HepG2 (cell line): ENCODE data around the gene CMIP. TPM values are rescaled to one million over a fixed set of nuclear protein-coding genes. Genes with fewer than 3 reads are reported as not detected.

ENCODE experiments used
- ATF1 ChIP-seq: IDR thresholded peaks from 2 replicates; pipeline ENCODE4 v1.6.1; 2016; ENCODE audit warnings: mild to moderate bottlenecking, control low read depth
- BRF2 ChIP-seq: sonication (generic); formaldehyde crosslinking; IDR thresholded peaks from 2 replicates; pipeline ENCODE4 v1.8.1; 2022; ENCODE audit warnings: mild to moderate bottlenecking, missing genetic modification reagents
- FOXC1 ChIP-seq: sonication (generic); formaldehyde crosslinking; IDR thresholded peaks from 2 replicates; pipeline ENCODE4 v1.8.0; 2022; ENCODE audit warnings: mild to moderate bottlenecking, missing genetic modification reagents, borderline replicate concordance
- GATAD1 ChIP-seq: IDR thresholded peaks from 2 replicates; pipeline ENCODE4 v1.6.1; 2016; ENCODE audit warnings: missing genetic modification reagents, missing compliant biosample characterization
- GLI4 ChIP-seq: sonication (generic); formaldehyde crosslinking; IDR thresholded peaks from 2 replicates; pipeline ENCODE4 v1.5.1; 2020; ENCODE audit warnings: missing genetic modification reagents, mild to moderate bottlenecking, moderate library complexity, borderline replicate concordance
- HMG20A ChIP-seq: IDR thresholded peaks from 2 replicates; pipeline ENCODE4 v1.6.1; 2016; ENCODE audit warnings: borderline replicate concordance
- MBD4 ChIP-seq: IDR thresholded peaks from 2 replicates; pipeline ENCODE4 v1.6.1; 2012; ENCODE audit warnings: low read length, inconsistent platforms, borderline replicate concordance
- MEIS2 ChIP-seq: sonication (generic); formaldehyde crosslinking; IDR thresholded peaks from 2 replicates; pipeline ENCODE4 v1.9.0; 2021; ENCODE audit warnings: mild to moderate bottlenecking, missing genetic modification reagents
- MIER2 ChIP-seq: IDR thresholded peaks from 2 replicates; pipeline ENCODE4 v1.6.1; 2016; ENCODE audit warnings: missing biosample characterization, missing genetic modification reagents
- PTBP1 ChIP-seq: fragments of 200-400 bp; formaldehyde crosslinking; IDR thresholded peaks from 2 replicates; pipeline ENCODE4 v1.6.1; 2018; ENCODE audit warnings: low read length, low read depth; ENCODE audit not compliant: poor library complexity, severe bottlenecking
- RARG ChIP-seq: sonication (generic); formaldehyde crosslinking; IDR thresholded peaks from 2 replicates; pipeline ENCODE4 v1.4.0; 2020; ENCODE audit warnings: low read depth, mild to moderate bottlenecking, missing genetic modification reagents
- RNF2 ChIP-seq: fragments of 450-650 bp; conservative IDR thresholded peaks from 2 replicates; pipeline ENCODE4 v1.6.1; 2016; ENCODE audit warnings: low read depth
- SIN3B ChIP-seq: fragments of 150-350 bp; IDR thresholded peaks from 2 replicates; pipeline ENCODE4 v1.6.1; 2014; ENCODE audit warnings: low read length
- TEAD2 ChIP-seq: sonication (generic); formaldehyde crosslinking; IDR thresholded peaks from 2 replicates; pipeline ENCODE4 v1.9.0; 2021; ENCODE audit warnings: missing genetic modification reagents
- TOPORS ChIP-seq: sonication (generic); formaldehyde crosslinking; IDR thresholded peaks from 2 replicates; pipeline ENCODE4 v1.8.0; 2023; ENCODE audit warnings: mild to moderate bottlenecking, missing genetic modification reagents
- ZFY ChIP-seq: sonication (generic); formaldehyde crosslinking; IDR thresholded peaks from 2 replicates; pipeline ENCODE4 v1.4.0; 2020; ENCODE audit warnings: missing genetic modification reagents
- ZNF235 ChIP-seq: sonication (generic); formaldehyde crosslinking; IDR thresholded peaks from 2 replicates; pipeline ENCODE4 v1.8.1; 2023; ENCODE audit warnings: mild to moderate bottlenecking, missing genetic modification reagents, borderline replicate concordance
- ZNF441 ChIP-seq: sonication (generic); formaldehyde crosslinking; IDR thresholded peaks from 2 replicates; pipeline ENCODE4 v1.7.0; 2021; ENCODE audit warnings: missing genetic modification reagents, borderline replicate concordance
- ZNF616 ChIP-seq: sonication (generic); formaldehyde crosslinking; IDR thresholded peaks from 2 replicates; pipeline ENCODE4 v1.5.0; 2020; ENCODE audit warnings: low read depth, mild to moderate bottlenecking, missing genetic modification reagents
- ZNF737 ChIP-seq: sonication (generic); formaldehyde crosslinking; IDR thresholded peaks from 2 replicates; pipeline ENCODE4 v1.5.0; 2020; ENCODE audit warnings: missing genetic modification reagents, mild to moderate bottlenecking, borderline replicate concordance
- ZSCAN22 ChIP-seq: sonication (generic); formaldehyde crosslinking; IDR thresholded peaks from 2 replicates; pipeline ENCODE4 v1.4.0; 2020; ENCODE audit warnings: mild to moderate bottlenecking, missing genetic modification reagents
- polyA plus RNA-seq, 8 experiments: library from polyadenylated mRNA; depleted of rRNA in 3 of 8; stranded (reverse) in 7 of 8; unstranded in 1 of 8; fragments of >200 nt; fragmentation: Illumina TruSeq in 4 of 8; extraction: Trizol in 4 of 8; gene quantifications; 2 replicates each; pipeline versions ENCODE4 v1.2.1 to v1.2.3, GENCODE V29; 2011 to 2016; ENCODE audit warnings: low read depth in 4 of 8, missing spikeins in 1 of 8, mixed read lengths in 1 of 8; ENCODE audit not compliant: insufficient read depth in 1 of 8
- total RNA-seq, 5 experiments: library from RNA; depleted of rRNA; stranded (reverse); fragments of >200 nt; fragmentation: Illumina TruSeq; extraction: Trizol; gene quantifications; 2 replicates each; pipeline ENCODE4 v1.2.3, GENCODE V29; 2016; ENCODE audit warnings: low read depth in 1 of 5
- TF ChIP-seq, protein P1 (sequence below): sonication (generic); formaldehyde crosslinking; IDR thresholded peaks from 2 replicates; pipeline ENCODE4 v1.4.0; 2020; ENCODE audit warnings: missing genetic modification reagents, mild to moderate bottlenecking, borderline replicate concordance
- TF ChIP-seq, protein P2 (sequence below): sonication (generic); formaldehyde crosslinking; IDR thresholded peaks from 2 replicates; pipeline ENCODE4 v1.5.1; 2020; ENCODE audit warnings: mild to moderate bottlenecking, missing genetic modification reagents, borderline replicate concordance
- TF ChIP-seq, protein P3 (sequence below): sonication (generic); formaldehyde crosslinking; IDR thresholded peaks from 2 replicates; pipeline ENCODE4 v1.8.1; 2023; ENCODE audit warnings: missing genetic modification reagents, mild to moderate bottlenecking, borderline replicate concordance

The CMIP gene
- total and polyA plus RNA-seq, 2 of the 13 experiments (the other 11 are each of a cell fraction or from before 2014, with no cell fraction given) = 10.9 to 18.1 TPM

- TF ChIP-seq, protein P1, sequence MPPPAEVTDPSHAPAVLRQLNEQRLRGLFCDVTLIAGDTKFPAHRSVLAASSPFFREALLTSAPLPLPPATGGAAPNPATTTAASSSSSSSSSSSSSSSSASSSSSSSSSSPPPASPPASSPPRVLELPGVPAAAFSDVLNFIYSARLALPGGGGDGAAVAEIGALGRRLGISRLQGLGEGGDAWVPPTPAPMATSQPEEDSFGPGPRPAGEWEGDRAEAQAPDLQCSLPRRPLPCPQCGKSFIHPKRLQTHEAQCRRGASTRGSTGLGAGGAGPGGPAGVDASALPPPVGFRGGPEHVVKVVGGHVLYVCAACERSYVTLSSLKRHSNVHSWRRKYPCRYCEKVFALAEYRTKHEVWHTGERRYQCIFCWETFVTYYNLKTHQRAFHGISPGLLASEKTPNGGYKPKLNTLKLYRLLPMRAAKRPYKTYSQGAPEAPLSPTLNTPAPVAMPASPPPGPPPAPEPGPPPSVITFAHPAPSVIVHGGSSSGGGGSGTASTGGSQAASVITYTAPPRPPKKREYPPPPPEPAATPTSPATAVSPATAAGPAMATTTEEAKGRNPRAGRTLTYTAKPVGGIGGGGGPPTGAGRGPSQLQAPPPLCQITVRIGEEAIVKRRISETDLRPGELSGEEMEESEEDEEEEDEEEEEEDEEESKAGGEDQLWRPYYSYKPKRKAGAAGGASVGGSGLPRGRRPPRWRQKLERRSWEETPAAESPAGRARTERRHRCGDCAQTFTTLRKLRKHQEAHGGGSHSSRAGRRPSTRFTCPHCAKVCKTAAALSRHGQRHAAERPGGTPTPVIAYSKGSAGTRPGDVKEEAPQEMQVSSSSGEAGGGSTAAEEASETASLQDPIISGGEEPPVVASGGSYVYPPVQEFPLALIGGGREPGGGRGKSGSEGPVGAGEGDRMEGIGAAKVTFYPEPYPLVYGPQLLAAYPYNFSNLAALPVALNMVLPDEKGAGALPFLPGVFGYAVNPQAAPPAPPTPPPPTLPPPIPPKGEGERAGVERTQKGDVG (CRISPR knock-in tag) = peak; percentile 67; the same call in 1 of the 2 replicates
- TF ChIP-seq TEAD2 (CRISPR knock-in tag) = no peak
- TF ChIP-seq MEIS2 (CRISPR knock-in tag) = peak; percentile 29; the same call in 1 of the 2 replicates
- no peak for TF ChIP-seq PTBP1
- peak; percentile 7; the same call in 1 of the 2 replicates for TF ChIP-seq FOXC1 (CRISPR knock-in tag)
- no peak; the same call in 1 of the 2 replicates for TF ChIP-seq ATF1
- no peak for TF ChIP-seq SIN3B
- TF ChIP-seq BRF2 = no peak
- TF ChIP-seq GLI4 = no peak
- 0 out of 2 replicates have a peak, but pooled peaks have one; percentile 34 for TF ChIP-seq ZFY (CRISPR knock-in tag)
- TF ChIP-seq, protein P2, sequence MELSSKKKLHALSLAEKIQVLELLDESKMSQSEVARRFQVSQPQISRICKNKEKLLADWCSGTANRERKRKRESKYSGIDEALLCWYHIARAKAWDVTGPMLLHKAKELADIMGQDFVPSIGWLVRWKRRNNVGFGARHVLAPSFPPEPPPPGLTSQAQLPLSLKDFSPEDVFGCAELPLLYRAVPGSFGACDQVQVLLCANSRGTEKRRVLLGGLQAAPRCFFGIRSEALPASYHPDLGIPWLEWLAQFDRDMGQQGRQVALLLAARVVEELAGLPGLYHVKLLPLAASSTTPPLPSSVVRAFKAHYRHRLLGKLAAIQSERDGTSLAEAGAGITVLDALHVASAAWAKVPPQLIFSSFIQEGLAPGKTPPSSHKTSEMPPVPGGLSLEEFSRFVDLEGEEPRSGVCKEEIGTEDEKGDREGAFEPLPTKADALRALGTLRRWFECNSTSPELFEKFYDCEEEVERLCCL = no peak
- no peak for TF ChIP-seq ZNF235 (CRISPR knock-in tag)
- no peak for TF ChIP-seq MBD4
- TF ChIP-seq, protein P3, sequence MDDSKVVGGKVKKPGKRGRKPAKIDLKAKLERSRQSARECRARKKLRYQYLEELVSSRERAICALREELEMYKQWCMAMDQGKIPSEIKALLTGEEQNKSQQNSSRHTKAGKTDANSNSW = no peak
- no peak for TF ChIP-seq ZNF441 (CRISPR knock-in tag)
- peak; percentile 75; the same call in 1 of the 2 replicates for TF ChIP-seq HMG20A (CRISPR knock-in tag)
- TF ChIP-seq ZNF737 (CRISPR knock-in tag) = no peak
- no peak for TF ChIP-seq GATAD1 (CRISPR knock-in tag)
- no peak for TF ChIP-seq MIER2 (CRISPR knock-in tag)
- no peak for TF ChIP-seq TOPORS (CRISPR knock-in tag)
- TF ChIP-seq ZSCAN22 (CRISPR knock-in tag) = no peak
- no peak for TF ChIP-seq ZNF616
- TF ChIP-seq RNF2 = no peak
- TF ChIP-seq RARG (CRISPR knock-in tag) = no peak; the same call in 1 of the 2 replicates
Measured at GRCh38 chr16:81457326-81458133, 12.9 kb downstream of the CMIP start (continued).
